CD14-positive monocyte (primary cell): ENCODE results near the gene OR2S2. TPM values are rescaled to one million over a fixed set of nuclear protein-coding genes. Genes with fewer than 3 reads are reported as not detected.
A peak's percentile ranks its signal among the peaks of the same experiment; 100 is the strongest.

Experiments used
- DNase-seq, 3 donors: peaks; one replicate each; pipeline ENCODE4 v3.0.0-alpha.2; 2011 to 2022
- H2AFZ ChIP-seq: 2 replicates; pipeline ENCODE4 v1.6.0; 2012; ENCODE audit warnings: mild to moderate bottlenecking, low read depth, low read length, inconsistent platforms; ENCODE audit not compliant: insufficient read depth, poor library complexity, severe bottlenecking
- H3K27ac ChIP-seq, 2 donors: 1 replicate in 1 of 2; 2 replicates in 1 of 2; pipeline ENCODE4 v1.5.1; 2012 to 2013; ENCODE audit warnings: low read length in 2 of 2, control low read depth in 1 of 2, inconsistent platforms in 1 of 2, low read depth in 1 of 2, mild to moderate bottlenecking in 1 of 2
- H3K27me3 ChIP-seq, 2 donors: one replicate each; pipeline versions ENCODE4 v1.6.0 to v1.6.1; 2011 to 2013; ENCODE audit warnings: low read length in 2 of 2; ENCODE audit not compliant: control insufficient read depth in 2 of 2, insufficient read depth in 2 of 2
- H3K36me3 ChIP-seq, 2 donors: replicated peaks in 1 of 2; 1 replicate in 1 of 2; 2 replicates in 1 of 2; pipeline versions ENCODE4 v1.5.1 to v1.6.1; 2012 to 2013; ENCODE audit warnings: low read length in 2 of 2, control low read depth in 1 of 2, inconsistent platforms in 1 of 2, mild to moderate bottlenecking in 1 of 2; ENCODE audit not compliant: insufficient read depth in 2 of 2, control insufficient read depth in 1 of 2
- H3K4me1 ChIP-seq, 2 donors: 1 replicate in 1 of 2; 2 replicates in 1 of 2; pipeline versions ENCODE4 v1.5.1 to v1.6.1; 2012 to 2013; ENCODE audit warnings: low read length in 2 of 2, control low read depth in 1 of 2, inconsistent platforms in 1 of 2, mild to moderate bottlenecking in 1 of 2, moderate library complexity in 1 of 2; ENCODE audit not compliant: insufficient read depth in 2 of 2, control insufficient read depth in 1 of 2
- H3K4me2 ChIP-seq: replicated peaks from 2 replicates; pipeline ENCODE3; 2012; ENCODE audit warnings: low read length, moderate library complexity, mild to moderate bottlenecking; ENCODE audit not compliant: poor library complexity, severe bottlenecking; ENCODE audit errors: extremely low read depth
- H3K4me3 ChIP-seq, 3 experiments: fragments of 200-600 bp in 1 of 3; sonication (generic) in 1 of 3; replicated peaks in 1 of 3; 1 replicate in 2 of 3; 2 replicates in 1 of 3; pipeline ENCODE4 v1.5.1; 2011 to 2013; ENCODE audit warnings: low read length in 3 of 3, mild to moderate bottlenecking in 3 of 3, control low read depth in 2 of 3, low read depth in 2 of 3, inconsistent platforms in 1 of 3, moderate library complexity in 1 of 3
- H3K79me2 ChIP-seq: 2 replicates; pipeline ENCODE4 v1.6.0; 2012; ENCODE audit warnings: mild to moderate bottlenecking, control low read depth, inconsistent platforms, low read length, moderate library complexity; ENCODE audit not compliant: insufficient read depth
- H3K9ac ChIP-seq: 2 replicates; pipeline ENCODE4 v1.6.0; 2017; ENCODE audit warnings: low read length, mild to moderate bottlenecking; ENCODE audit not compliant: insufficient read depth, poor library complexity, severe bottlenecking
- H3K9me3 ChIP-seq, 2 donors: replicated peaks in 1 of 2; 1 replicate in 1 of 2; 2 replicates in 1 of 2; pipeline versions ENCODE4 v1.5.1 to v1.6.1; 2012 to 2013; ENCODE audit warnings: low read length in 2 of 2, control low read depth in 1 of 2; ENCODE audit not compliant: control insufficient read depth in 1 of 2, insufficient read depth in 1 of 2
- H4K20me1 ChIP-seq: 2 replicates; pipeline ENCODE4 v1.6.0; 2012; ENCODE audit warnings: mild to moderate bottlenecking, low read length, control low read depth, moderate library complexity; ENCODE audit not compliant: insufficient read depth
- H3K27ac Mint-ChIP-seq, 7 donors: one replicate each; pipeline ENCODE4 v1.8.0; 2020; ENCODE audit warnings: mild to moderate bottlenecking in 7 of 7, mixed read lengths in 7 of 7, moderate library complexity in 6 of 7, inconsistent platforms in 2 of 7
- H3K27me3 Mint-ChIP-seq, 3 donors: one replicate each; pipeline ENCODE4 v1.8.0; 2021 to 2022; ENCODE audit warnings: low read depth in 3 of 3, mild to moderate bottlenecking in 3 of 3, mixed read lengths in 3 of 3, moderate library complexity in 3 of 3, inconsistent platforms in 1 of 3
- H3K36me3 Mint-ChIP-seq, 2 donors: one replicate each; pipeline ENCODE4 v1.8.0; 2020; ENCODE audit warnings: mixed read lengths in 2 of 2, inconsistent platforms in 1 of 2, mild to moderate bottlenecking in 1 of 2
- H3K4me1 Mint-ChIP-seq: one replicate; pipeline ENCODE4 v1.8.0; 2020; ENCODE audit warnings: mild to moderate bottlenecking, mixed read lengths
- H3K4me3 Mint-ChIP-seq, 2 donors: one replicate each; pipeline ENCODE4 v1.8.0; 2020; ENCODE audit warnings: mild to moderate bottlenecking in 2 of 2, mixed read lengths in 2 of 2, moderate library complexity in 1 of 2
- H3K9me3 Mint-ChIP-seq, 7 donors: one replicate each; pipeline ENCODE4 v1.8.0; 2020 to 2022; ENCODE audit warnings: mixed read lengths in 7 of 7, mild to moderate bottlenecking in 6 of 7, moderate library complexity in 6 of 7, inconsistent platforms in 2 of 7
- CTCF ChIP-seq: fragments of 200-600 bp; IDR thresholded peaks from one replicate; pipeline ENCODE4 v1.8.0; 2022; ENCODE audit warnings: antibody characterized with exemption, mild to moderate bottlenecking
- WGBS: methylation state at CpG from one replicate; pipeline ENCODE4 v1.1.5; 2013; ENCODE audit warnings: missing lambda C conversion rate; ENCODE audit not compliant: insufficient coverage; 5-methylcytosine and 5-hydroxymethylcytosine counted together
- intact Hi-C, 2 donors: fragments of 100-400 bp; cut with micrococcal nuclease; formaldehyde crosslinking; loops; one replicate each; pipeline versions ENCODE4 v1.15.0 to v1.15.1; 2023
- polyA plus RNA-seq, 3 donors: library from polyadenylated mRNA; depleted of rRNA in 1 of 3; unstranded in 2 of 3; stranded (reverse) in 1 of 3; fragments of 300-500 nt in 2 of 3; fragments of >200 nt in 1 of 3; fragmentation: Illumina TruSeq in 2 of 3; gene quantifications; 1 replicate in 2 of 3; 2 replicates in 1 of 3; pipeline ENCODE4 v1.2.3, GENCODE V29; 2012 to 2021

The OR2S2 gene
- polyA plus RNA-seq, 3 donors: not detected

GRCh38 chr9:35954942-35955546, 2.9 kb downstream of the OR2S2 start:
- Mint-ChIP-seq H3K9me3 (peaks cover 0 to 2% (median 0%) of the 10 kb centered on the region in 7 donors), H3K36me3 (no peaks in the 10 kb centered on the region), H3K27ac (no peak overlapping the region), H3K4me3 (no peak overlapping the region), H3K4me1 (peaks cover 7% of the 10 kb centered on the region), H3K27me3 (peaks cover 6 to 17% (median 9%) of the 10 kb centered on the region in 3 donors)
- H3K4me1 ChIP-seq: peaks cover 0 to 3% of the 10 kb centered on the region in 2 donors
- no peak overlapping the region for H3K4me2 ChIP-seq
- no peak overlapping the region for H3K27ac ChIP-seq
- no peak overlapping the region for H2AFZ ChIP-seq
- no peaks in the 10 kb centered on the region for H4K20me1 ChIP-seq
- no peaks in the 10 kb centered on the region for H3K9me3 ChIP-seq
- peak; percentile 84 for TF ChIP-seq CTCF
- no peaks in the 10 kb centered on the region for H3K79me2 ChIP-seq
- 6% methylated on average over 2 of the region's 6 CpGs for WGBS
- no peak overlapping the region for H3K9ac ChIP-seq
- H3K36me3 ChIP-seq: no peaks in the 10 kb centered on the region
- H3K4me3 ChIP-seq: no peak overlapping the region
- peaks cover 0 to 3% of the 10 kb centered on the region in 2 donors for H3K27me3 ChIP-seq
- DNase-seq: peak; percentile 37 to 60 (median 58)
- intact Hi-C loops: loop anchor here in 1 of 2 donors (10.0 kb wide), 2 partner anchors 70 to 370 kb away; no protein-coding TSS in a partner anchor

- H3K4me1 ChIP-seq: no peaks in the 10 kb centered on the region
- Mint-ChIP-seq H3K4me3 (no peak overlapping the region), H3K9me3 (peaks cover 0 to 2% (median 0%) of the 10 kb centered on the region in 7 donors), H3K27me3 (peaks cover 6 to 18% (median 11%) of the 10 kb centered on the region in 3 donors), H3K36me3 (no peaks in the 10 kb centered on the region), H3K27ac (no peak overlapping the region), H3K4me1 (no peaks in the 10 kb centered on the region)
- peaks cover 3% of the 10 kb centered on the region in 2 donors for H3K27me3 ChIP-seq
- no peak overlapping the region for H3K4me3 ChIP-seq
- H3K79me2 ChIP-seq: no peaks in the 10 kb centered on the region
- no peak overlapping the region for H3K9ac ChIP-seq
- no peaks in the 10 kb centered on the region for H3K36me3 ChIP-seq
- H3K4me2 ChIP-seq: no peak overlapping the region
- WGBS: no CpG with 5 or more reads among the region's 6 CpGs
- no peak for DNase-seq
- no peaks in the 10 kb centered on the region for H3K9me3 ChIP-seq
- intact Hi-C loops: loop anchor here in 1 of 2 donors (10.0 kb wide), 2 partner anchors 72 to 372 kb away; no protein-coding TSS in a partner anchor
- no peak overlapping the region for H3K27ac ChIP-seq
- TF ChIP-seq CTCF: no peak
- H2AFZ ChIP-seq: no peak overlapping the region
- no peaks in the 10 kb centered on the region for H4K20me1 ChIP-seq
Measured at GRCh38 chr9:35952526-35953191, 5.3 kb downstream of the OR2S2 start.
